Activated naive CD8-positive, alpha-beta T cell (primary cell): Measurements from ENCODE around the gene KCP.

Experiments
- H3K27ac Mint-ChIP-seq: one replicate; pipeline ENCODE4 v1.8.0; 2021; ENCODE audit warnings: mixed read lengths
- H3K27me3 Mint-ChIP-seq: one replicate; pipeline ENCODE4 v1.8.0; 2021; ENCODE audit warnings: mixed read lengths
- H3K36me3 Mint-ChIP-seq: one replicate; pipeline ENCODE4 v1.8.0; 2021; ENCODE audit warnings: mixed read lengths
- H3K4me1 Mint-ChIP-seq: one replicate; pipeline ENCODE4 v1.8.0; 2021; ENCODE audit warnings: low read depth, mixed read lengths
- H3K4me3 Mint-ChIP-seq: one replicate; pipeline ENCODE4 v1.8.0; 2021; ENCODE audit warnings: mild to moderate bottlenecking, mixed read lengths
- H3K9me3 Mint-ChIP-seq: one replicate; pipeline ENCODE4 v1.8.0; 2021; ENCODE audit warnings: low read depth, mixed read lengths

Gene KCP

DNA sequence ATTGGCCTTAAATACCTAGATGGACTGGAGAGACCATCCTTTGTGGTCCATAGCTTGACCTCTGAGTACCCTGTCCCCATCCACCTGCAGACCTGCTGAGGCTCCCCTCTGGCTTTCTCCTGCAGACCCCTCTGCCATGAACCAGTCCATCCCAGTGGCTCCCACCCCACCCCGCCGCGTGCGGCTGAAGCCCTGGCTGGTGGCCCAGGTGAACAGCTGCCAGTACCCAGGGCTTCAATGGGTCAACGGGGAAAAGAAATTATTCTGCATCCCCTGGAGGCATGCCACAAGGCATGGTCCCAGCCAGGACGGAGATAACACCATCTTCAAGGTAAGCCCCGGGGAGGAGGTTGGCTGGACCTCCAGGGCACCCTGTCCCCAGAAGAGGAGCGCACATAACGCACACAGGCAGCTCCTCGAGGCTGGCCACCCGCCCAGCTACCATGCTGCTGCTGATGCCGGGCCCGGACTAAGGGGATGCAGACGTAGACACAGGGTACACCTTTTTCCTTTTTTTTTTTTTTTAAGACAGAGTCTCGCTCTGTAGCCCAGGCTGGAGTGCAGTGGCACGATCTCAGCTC is 31.5 kb upstream of the KCP start:
- Mint-ChIP-seq H3K27me3 (peaks cover 12% of the 10 kb centered on the region), H3K27ac (no peak overlapping the region), H3K4me3 (no peak overlapping the region), H3K36me3 (no peaks in the 10 kb centered on the region), H3K4me1 (peaks cover 12% of the 10 kb centered on the region), H3K9me3 (no peaks in the 10 kb centered on the region)

DNA sequence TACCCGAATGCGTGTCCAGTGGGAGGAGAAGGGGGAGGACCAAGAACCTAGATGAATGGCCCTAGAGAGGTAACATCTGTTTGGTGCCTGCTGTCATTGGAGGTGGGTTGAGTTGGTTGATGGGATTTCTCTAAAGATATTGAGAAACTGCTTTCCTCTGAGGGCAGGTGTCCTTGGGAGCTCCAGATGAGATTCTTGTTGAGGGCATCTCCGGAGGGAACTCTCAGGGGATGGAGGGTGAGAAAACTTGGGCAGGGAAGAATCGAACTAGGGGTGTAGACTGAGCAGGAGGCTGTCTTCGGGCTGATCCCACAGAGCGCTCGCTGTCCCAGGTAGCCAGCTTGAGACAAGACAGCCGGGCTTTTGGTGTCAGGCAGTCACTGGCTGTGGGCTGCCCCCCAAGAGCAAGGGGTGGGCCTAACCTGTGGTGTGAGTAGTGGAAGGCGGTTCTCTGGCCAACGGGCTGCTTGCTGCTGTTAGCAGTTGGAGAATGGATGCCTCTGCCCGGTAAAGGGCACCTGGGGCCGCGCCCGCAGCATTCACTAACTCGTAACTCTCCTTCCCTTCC is 30.9 kb upstream of the KCP start:
- H3K27me3 Mint-ChIP-seq: peaks cover 16% of the 10 kb centered on the region
- H3K4me1 Mint-ChIP-seq: peaks cover 16% of the 10 kb centered on the region
- no peaks in the 10 kb centered on the region for H3K36me3 Mint-ChIP-seq
- no peaks in the 10 kb centered on the region for H3K9me3 Mint-ChIP-seq
- H3K27ac Mint-ChIP-seq: no peak overlapping the region
- H3K4me3 Mint-ChIP-seq: no peak overlapping the region

DNA sequence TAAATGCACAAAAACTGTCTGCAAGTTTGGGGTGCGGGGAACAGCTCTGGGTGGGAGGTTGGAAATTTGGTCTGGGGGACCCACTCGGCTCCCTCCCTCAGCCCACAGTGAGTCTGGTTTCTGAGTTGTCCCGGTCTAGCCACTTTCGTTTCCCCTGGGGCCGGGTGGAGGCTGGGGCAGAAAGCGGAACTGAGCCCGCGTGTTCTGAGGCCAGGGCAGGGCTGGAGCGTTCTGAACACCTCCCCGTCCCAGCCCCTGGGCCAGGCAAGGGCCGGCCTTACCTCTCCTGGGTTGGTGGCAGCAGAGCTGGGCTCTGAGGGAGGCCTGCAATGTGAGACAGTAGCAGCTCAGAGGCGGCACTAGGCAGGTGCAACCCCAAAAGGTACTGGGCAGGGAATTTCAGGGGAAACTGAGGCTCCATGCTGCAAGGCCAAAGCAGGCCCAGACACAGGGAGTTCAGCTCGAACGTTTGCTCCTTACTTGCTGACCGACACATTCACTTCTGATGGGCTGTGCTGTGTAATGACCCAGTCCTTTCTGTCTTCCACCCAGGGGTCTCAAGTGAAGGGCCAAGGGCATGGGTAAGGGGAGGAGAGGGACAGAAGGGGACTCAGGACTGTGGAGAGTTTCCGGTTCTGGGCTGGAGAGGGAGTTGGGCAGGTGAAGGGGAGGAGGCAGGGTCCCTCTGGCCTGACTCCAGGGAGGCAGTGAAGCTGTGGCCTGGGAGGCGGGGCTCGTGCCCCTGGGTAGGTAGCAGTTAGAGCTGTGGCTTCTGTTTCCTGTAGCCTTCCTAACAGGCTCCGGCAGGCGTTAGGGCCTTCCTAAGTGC is 30.2 kb upstream of the KCP start:
- Mint-ChIP-seq H3K27me3 (peaks cover 16% of the 10 kb centered on the region), H3K9me3 (no peaks in the 10 kb centered on the region), H3K27ac (no peak overlapping the region), H3K4me1 (peaks cover 16% of the 10 kb centered on the region), H3K4me3 (peak overlapping the region; percentile 46), H3K36me3 (no peaks in the 10 kb centered on the region)

DNA sequence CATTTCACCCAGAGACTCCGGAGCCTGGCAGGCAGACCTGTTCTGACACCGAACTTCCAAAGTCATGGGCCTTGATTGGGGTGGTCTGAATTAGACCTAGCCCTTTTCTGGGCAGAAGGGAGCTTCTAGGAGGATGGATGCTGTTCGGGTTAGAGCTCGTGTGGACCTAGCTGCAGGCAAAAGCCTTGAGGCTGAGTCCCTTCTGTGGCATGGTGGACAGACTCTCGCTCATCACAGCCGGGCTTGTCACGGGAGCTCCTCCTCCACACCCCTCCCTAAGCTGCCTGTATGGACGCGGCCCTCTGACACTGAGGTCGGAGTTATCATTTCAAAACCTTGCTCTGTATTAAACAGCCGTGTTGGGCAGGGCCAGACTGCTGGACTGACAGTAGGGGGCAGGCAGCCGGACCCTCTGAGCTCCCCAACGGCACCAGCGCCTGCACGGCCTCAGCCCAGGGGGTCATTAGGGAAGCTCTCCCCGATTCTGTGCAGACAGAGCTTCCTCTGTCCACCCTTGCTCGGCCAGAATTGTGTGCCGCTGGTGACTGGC is 29.4 kb upstream of the KCP start:
- no peaks in the 10 kb centered on the region for H3K9me3 Mint-ChIP-seq
- H3K4me3 Mint-ChIP-seq: peak overlapping the region; percentile 17
- H3K36me3 Mint-ChIP-seq: no peaks in the 10 kb centered on the region
- peaks cover 16% of the 10 kb centered on the region for H3K4me1 Mint-ChIP-seq
- no peak overlapping the region for H3K27ac Mint-ChIP-seq
- H3K27me3 Mint-ChIP-seq: peaks cover 16% of the 10 kb centered on the region

DNA sequence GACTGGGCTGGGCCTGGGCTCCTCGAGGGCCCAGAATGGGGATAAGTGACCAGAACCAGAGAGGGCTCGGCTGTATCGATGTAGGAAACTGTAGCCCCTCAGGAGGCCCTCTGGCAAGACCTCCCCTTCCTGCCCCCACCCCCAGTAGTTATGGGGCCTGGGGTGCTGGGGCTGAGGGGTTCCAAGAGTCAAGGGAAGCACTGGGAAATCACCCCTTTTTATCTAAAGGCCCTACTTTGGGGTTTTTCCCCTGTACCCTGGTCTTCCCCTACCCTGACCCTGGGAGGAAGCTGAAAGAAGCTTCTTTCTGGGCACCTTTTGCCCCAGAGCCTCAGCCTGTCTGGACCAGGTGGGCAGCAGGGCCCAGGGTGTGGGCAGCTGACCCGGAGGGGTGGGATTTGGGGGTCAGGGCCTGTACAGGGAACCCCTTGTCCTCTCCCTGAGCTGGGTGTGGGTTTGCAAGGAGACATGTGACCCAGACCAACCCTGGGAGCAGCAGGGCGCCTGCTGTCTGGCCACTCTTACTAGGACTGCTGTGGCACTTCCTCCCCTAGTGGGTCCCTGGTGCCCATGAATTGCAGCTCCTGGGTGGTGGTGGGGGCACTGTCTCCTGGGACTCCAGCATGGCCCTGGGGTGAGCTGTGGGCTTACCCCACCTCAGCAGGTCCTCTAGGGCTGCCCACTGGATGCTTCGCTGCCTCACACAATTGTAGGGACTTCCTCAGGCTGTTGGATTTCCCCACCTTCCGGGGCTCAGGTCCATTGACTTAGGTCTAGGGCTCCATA is 28.8 kb upstream of the KCP start:
- Mint-ChIP-seq H3K36me3 (no peaks in the 10 kb centered on the region), H3K27me3 (peaks cover 16% of the 10 kb centered on the region), H3K4me1 (peaks cover 16% of the 10 kb centered on the region), H3K27ac (no peak overlapping the region), H3K9me3 (no peaks in the 10 kb centered on the region), H3K4me3 (peak overlapping the region; percentile 17)

DNA sequence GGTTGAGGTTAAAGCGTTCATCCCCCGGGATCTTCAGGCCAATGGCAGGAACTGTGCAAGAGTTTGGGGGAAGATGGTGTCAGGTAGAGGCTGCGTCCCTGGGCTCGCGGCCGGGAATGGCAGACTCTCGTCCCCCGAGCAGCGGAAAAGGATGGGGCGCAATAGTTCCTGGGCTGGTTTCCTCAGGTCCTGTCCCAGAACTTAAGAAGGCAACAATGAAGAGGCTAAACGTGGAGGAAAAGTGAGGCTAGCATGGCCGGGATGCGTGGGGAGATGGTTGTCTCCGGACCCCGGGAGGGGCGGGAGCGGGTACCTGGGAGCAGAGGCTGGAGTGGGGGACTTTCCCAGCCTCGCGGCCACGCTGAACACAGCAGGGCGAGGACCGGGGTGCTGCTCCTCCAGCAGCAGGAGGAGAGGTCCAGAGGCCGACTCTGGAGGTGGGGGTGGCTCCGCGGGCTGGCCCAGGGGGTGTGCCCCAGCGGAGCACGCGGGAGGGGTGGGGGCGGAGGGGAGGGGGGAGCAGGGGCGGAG is 28.1 kb upstream of the KCP start:
- Mint-ChIP-seq H3K4me1 (peaks cover 16% of the 10 kb centered on the region), H3K4me3 (peak overlapping the region; percentile 92), H3K27ac (no peak overlapping the region), H3K27me3 (peaks cover 16% of the 10 kb centered on the region), H3K9me3 (no peaks in the 10 kb centered on the region), H3K36me3 (no peaks in the 10 kb centered on the region)

DNA sequence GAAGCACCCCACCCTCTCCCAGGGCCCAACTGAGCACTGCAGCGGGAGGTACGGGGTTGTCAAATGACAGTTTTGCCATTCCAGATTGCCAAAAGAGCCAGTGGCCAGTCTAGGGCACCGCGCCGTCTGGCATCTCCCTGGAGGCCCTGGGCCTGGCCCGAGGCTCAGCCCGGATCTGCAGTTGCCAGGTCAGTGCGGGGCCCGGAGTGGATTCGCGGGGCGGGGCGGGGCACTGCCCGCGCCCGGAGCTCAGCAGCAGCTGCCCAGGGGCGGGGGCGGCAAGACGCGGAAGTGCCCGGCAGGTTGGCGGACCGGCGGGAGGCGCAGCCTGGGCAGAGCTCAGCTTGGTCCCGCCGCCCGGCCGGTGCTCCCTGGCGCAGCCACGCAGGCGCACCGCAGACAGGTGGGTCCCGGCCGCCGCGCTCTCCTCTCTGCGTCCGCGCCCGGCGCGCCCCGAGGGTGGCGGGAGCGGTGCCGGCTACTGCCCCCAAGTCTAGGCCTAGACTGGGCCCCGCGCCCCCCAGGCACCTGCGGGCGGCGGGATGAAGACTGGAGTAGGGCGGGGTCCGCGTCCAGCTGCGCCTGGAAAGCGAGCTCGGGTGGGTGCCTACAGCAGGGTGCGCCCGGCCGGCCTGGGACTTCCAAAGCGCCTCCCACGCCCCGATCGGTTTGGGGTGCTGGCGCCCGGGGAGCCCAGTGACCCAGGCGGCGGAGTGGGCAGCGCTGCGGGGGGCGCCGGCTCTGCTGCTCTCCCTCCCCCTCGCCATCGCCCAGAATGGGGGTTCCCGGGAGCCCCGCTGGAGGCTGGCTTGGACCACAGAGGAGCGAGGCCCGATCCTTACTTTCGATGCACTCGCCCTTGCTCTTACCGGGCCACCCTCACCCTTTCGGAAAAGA is 27.4 kb upstream of the KCP start, which contains the start of gene IRF5:
TSS of gene IRF5 (plus strand) at position 281 of the 897 bp plus-strand sequence. CDS start 4,155 bp downstream, outside the sequence.
- H3K27me3 Mint-ChIP-seq: peaks cover 16% of the 10 kb centered on the region
- H3K27ac Mint-ChIP-seq: no peak within 1 kb of the TSS
- peaks cover 23% of the 10 kb centered on the region for H3K4me1 Mint-ChIP-seq
- H3K4me3 Mint-ChIP-seq: peak within 1 kb of the TSS; percentile 92
- no peaks in the 10 kb centered on the region for H3K36me3 Mint-ChIP-seq
- no peaks in the 10 kb centered on the region for H3K9me3 Mint-ChIP-seq

DNA sequence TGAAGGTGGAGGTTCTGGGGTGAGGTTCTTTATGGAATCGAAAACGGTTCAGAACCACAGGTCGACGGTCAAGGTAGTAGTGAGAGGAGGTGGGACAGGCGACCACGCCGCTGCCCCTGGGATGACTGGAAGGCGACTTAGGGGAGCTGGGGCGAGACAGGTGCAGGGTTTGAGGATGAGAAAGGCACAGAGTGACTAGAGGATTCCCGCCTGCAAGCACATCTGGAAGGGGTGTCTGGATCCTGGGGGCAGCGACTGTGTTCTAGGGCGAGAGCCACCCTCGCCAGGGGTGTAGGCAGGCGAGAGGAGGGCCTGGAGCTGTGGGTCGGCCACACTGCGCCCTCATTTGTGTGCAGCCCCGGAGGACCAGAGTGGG is 26.8 kb upstream of the KCP start:
- Mint-ChIP-seq H3K36me3 (no peaks in the 10 kb centered on the region), H3K27ac (no peak overlapping the region), H3K4me1 (peaks cover 24% of the 10 kb centered on the region), H3K27me3 (peaks cover 16% of the 10 kb centered on the region), H3K9me3 (no peaks in the 10 kb centered on the region), H3K4me3 (peak overlapping the region; percentile 85)

DNA sequence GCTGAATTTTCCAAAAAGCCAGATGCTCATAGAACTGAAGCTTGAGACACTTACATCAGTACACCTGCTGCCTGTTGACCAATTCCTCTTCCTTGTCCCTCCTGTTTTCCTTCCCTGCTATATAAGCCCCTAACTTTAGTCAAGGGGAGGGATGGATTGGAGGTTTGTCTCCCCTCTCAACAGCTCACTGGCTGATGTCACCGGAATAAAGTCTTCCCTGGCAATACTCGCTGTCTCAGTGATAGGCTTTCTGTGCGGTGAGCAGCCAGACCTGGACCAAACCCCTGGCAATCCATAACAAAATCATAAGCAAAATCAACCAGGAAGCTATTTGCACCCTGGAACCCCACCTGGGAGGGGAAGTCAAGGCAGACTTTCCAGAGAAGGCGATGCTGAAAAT is 26.3 kb upstream of the KCP start:
- Mint-ChIP-seq H3K9me3 (no peaks in the 10 kb centered on the region), H3K4me3 (peak overlapping the region; percentile 85), H3K27ac (no peak overlapping the region), H3K27me3 (peaks cover 16% of the 10 kb centered on the region), H3K4me1 (peaks cover 24% of the 10 kb centered on the region), H3K36me3 (no peaks in the 10 kb centered on the region)

DNA sequence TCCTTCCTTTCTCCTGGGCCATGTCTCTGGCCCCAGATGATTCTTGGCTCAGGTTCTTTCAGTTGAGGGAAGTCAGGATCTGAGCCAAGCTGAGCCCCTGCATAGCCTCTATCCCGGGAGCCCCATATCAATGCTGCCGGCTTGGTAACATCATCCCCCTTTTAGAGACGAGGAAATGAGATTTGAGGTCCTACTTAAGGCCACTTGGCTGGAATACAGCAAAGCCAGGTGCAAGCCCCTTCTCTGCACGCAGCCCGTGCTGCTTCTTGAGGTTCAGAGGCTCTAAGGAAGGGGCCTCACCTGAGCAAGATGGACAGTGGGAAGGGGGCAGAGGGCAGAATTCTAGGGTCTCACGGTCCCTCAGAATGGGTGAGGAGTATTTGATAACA is 24.8 kb upstream of the KCP start:
- no peaks in the 10 kb centered on the region for H3K9me3 Mint-ChIP-seq
- H3K4me1 Mint-ChIP-seq: peaks cover 18% of the 10 kb centered on the region
- no peak overlapping the region for H3K27ac Mint-ChIP-seq
- H3K27me3 Mint-ChIP-seq: peaks cover 11% of the 10 kb centered on the region
- no peak overlapping the region for H3K4me3 Mint-ChIP-seq
- H3K36me3 Mint-ChIP-seq: no peaks in the 10 kb centered on the region

DNA sequence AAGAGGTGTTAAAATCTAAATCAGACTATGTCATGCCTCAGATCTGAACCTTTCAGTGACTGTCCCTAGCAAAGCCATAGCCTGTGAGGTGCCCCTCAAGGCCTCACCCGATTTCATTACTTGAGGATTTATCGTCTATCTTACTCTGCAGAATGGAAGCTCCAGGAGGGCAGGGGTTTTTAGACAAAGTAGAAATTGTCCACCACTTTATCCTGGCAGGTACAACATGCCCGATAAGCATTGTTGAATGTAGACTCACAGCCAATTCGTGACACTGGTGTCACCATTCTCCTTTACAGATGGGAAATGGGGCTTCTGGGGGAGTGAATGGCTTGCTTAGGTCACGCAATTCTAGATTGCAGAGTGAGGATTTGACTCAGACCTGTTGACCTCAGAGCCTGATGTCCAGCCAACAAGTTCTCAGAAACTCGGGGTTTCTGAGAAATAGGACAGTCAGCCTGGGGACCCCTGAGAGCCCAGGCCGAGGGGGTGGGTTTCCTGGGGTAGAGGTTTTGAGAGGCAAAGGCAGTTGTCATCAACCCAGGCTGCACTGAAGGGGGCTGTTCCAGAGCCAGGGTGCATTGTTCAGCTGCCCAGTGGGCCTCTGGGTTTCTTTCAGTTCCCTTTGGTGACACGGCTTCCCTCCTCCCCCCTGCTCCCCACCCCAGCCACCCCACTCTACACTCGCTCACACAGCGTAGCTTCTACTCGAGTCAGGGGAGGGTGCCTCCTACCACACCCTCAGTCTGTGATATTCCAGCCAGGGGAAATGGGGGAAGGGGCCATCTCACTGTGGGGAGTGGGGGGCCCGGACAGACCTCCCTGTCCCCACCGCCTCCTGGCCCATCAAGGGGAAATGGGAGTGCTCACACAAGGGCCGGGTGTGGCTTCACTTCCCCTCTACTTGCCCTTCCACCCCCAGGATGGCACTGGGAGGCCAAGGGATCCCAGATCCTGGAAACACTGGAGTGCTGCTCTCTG is 24.1 kb upstream of the KCP start:
- Mint-ChIP-seq H3K4me1 (peaks cover 18% of the 10 kb centered on the region), H3K36me3 (no peaks in the 10 kb centered on the region), H3K4me3 (no peak overlapping the region), H3K9me3 (no peaks in the 10 kb centered on the region), H3K27ac (no peak overlapping the region), H3K27me3 (peaks cover 11% of the 10 kb centered on the region)

DNA sequence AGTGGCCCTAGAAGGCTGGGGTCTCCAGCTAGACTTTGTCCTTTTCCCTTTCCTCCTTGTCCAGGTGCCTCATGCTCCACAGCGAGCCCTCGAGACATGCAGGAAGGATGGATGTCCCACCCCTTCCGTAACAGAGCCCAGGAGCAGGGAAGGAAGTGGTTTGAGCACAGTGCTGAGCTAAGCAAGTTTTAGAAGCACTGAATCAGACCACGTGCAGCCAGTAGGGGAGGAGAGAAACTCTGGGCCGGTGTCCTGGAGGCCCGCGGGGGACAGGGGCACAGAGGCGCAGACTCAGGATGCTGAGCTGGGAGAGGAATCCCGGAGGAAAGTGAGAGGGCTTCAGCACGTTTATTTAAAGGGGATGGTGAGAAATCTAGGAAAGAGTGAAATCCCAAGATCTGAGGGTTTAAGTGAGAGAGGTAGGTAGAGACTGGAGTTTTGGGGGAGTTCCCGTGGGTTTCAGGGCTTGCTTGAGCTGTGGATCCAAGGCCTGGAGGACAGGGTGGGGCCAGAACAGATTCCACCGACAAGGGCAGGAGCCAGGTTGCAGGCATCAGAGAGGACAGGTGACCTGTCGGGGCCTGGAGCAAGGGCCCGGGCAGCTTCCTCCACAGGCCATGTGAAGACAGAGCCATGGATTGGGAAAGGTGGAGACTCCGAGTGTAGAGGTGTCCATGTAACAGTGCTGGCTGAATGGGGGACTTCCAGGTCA is 22.8 kb upstream of the KCP start:
- Mint-ChIP-seq H3K36me3 (no peaks in the 10 kb centered on the region), H3K4me3 (peak overlapping the region; percentile 77), H3K4me1 (peaks cover 15% of the 10 kb centered on the region), H3K9me3 (no peaks in the 10 kb centered on the region), H3K27me3 (peaks cover 8% of the 10 kb centered on the region), H3K27ac (peak overlapping the region; percentile 91)
